NCI-H748 (cell line): ENCODE measurements around the gene HMOX2.
A peak's percentile ranks its signal among the peaks of the same experiment; 100 is the strongest.

Experiments
- DNase-seq: peaks from one replicate; lab custom pipeline; 2025; ENCODE audit not compliant: unreplicated experiment; lab: John Stamatoyannopoulos, UW

Gene HMOX2

GRCh38 chr16:4522051-4522581 lies 45.9 kb downstream of the HMOX2 start:
- no peak for DNase-seq

GRCh38 chr16:4523686-4524085 lies 47.5 kb downstream of the HMOX2 start:
- DNase-seq, result no peak

GRCh38 chr16:4524571-4524970 lies 48.4 kb downstream of the HMOX2 start:
- DNase-seq, result no peak

- no peak for DNase-seq
Observed at GRCh38 chr16:4525069-4525468, 48.9 kb downstream of the HMOX2 start.

GRCh38 chr16:4525634-4526277 lies 49.6 kb downstream of the HMOX2 start:
- no peak for DNase-seq

- DNase-seq, result no peak
Observed at GRCh38 chr16:4529085-4530060, 53.2 kb downstream of the HMOX2 start.

GRCh38 chr16:4531811-4532210 lies 55.6 kb downstream of the HMOX2 start:
- DNase-seq, result no peak

GRCh38 chr16:4532238-4532637 lies 56.0 kb downstream of the HMOX2 start:
- no peak for DNase-seq

- no peak for DNase-seq
Observed at GRCh38 chr16:4533490-4533889, 57.3 kb downstream of the HMOX2 start.

- DNase-seq, result no peak
Observed at GRCh38 chr16:4534151-4534790, 58.1 kb downstream of the HMOX2 start.

GRCh38 chr16:4535627-4536108 lies 59.5 kb downstream of the HMOX2 start:
- DNase-seq, result no peak

GRCh38 chr16:4536391-4537106 lies 60.4 kb downstream of the HMOX2 start:
- no peak for DNase-seq

- DNase-seq, result no peak
Observed at GRCh38 chr16:4537376-4538343, 61.5 kb downstream of the HMOX2 start.

- DNase-seq, result peak; percentile 88
Observed at GRCh38 chr16:4538350-4539235, 62.4 kb downstream of the HMOX2 start, which contains the start of gene CDIP1. Gene CDIP1 (minus strand): TSS chr16:4538773. CDS start chr16:4514130, 24,643 bp downstream.

GRCh38 chr16:4539716-4540284 lies 63.6 kb downstream of the HMOX2 start:
- DNase-seq, result no peak

- no peak for DNase-seq
Observed at GRCh38 chr16:4544473-4544872, 68.3 kb downstream of the HMOX2 start.

GRCh38 chr16:4548124-4548523 lies 71.9 kb downstream of the HMOX2 start:
- DNase-seq, result no peak

GRCh38 chr16:4550591-4550990 lies 74.4 kb downstream of the HMOX2 start:
- DNase-seq, result no peak
